Measurements from ENCODE around the gene HGFAC.

DNA sequence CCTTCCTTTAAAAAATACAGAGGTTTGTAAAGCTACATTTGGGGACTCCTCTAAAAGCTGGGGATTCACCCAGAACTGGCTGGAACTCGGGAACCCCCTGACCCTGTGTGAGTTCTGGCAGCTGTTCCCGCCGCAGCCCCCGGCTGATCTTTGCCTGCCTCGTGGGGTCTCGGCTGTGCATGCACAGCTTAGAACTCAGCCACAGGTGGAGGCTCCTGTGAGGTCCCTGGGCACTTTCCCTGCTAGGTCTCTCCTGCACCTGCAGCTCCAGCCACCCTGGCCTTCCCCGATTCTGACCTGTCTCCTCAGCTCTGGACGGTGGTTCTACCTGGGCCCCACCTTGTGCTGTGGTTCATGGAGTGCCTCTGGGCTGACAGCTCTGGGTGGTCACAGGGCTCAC, 48.6 kb upstream of the HGFAC start:
- TF ChIP-seq ZNF367 (CRISPR knock-in tag; IDR thresholded peaks at IDR 0.05; ENCODE audit: borderline replicate concordance) (no peak), CTCF (CRISPR knock-in tag; IDR thresholded peaks at IDR 0.05) (no peak), ZSCAN21 (CRISPR knock-in tag; IDR thresholded peaks at IDR 0.05; ENCODE audit: borderline replicate concordance) (no peak), ZNF282 (IDR thresholded peaks at IDR 0.05; ENCODE audit: partially characterized antibody) (no peak), ZNF326 (CRISPR knock-in tag; IDR thresholded peaks at IDR 0.05; ENCODE audit: borderline replicate concordance) (no peak), PCBP1 (IDR thresholded peaks at IDR 0.05; ENCODE audit: borderline replicate concordance, low read depth, low read length) (no peak), MYNN (CRISPR knock-in tag; IDR thresholded peaks at IDR 0.05; ENCODE audit: low read depth) (no peak), ESRRA (CRISPR knock-in tag; IDR thresholded peaks at IDR 0.05; ENCODE audit: low read depth) (no peak), ZNF616 (CRISPR knock-in tag; IDR thresholded peaks at IDR 0.05; ENCODE audit: low read depth) (no peak), POLR2A (IDR thresholded peaks at IDR 0.05; ENCODE audit: insufficient read depth in 1 of 2, low read depth in 2 of 2, low read length in 2 of 2) (no peak)
- TF ChIP-seq, protein P1, sequence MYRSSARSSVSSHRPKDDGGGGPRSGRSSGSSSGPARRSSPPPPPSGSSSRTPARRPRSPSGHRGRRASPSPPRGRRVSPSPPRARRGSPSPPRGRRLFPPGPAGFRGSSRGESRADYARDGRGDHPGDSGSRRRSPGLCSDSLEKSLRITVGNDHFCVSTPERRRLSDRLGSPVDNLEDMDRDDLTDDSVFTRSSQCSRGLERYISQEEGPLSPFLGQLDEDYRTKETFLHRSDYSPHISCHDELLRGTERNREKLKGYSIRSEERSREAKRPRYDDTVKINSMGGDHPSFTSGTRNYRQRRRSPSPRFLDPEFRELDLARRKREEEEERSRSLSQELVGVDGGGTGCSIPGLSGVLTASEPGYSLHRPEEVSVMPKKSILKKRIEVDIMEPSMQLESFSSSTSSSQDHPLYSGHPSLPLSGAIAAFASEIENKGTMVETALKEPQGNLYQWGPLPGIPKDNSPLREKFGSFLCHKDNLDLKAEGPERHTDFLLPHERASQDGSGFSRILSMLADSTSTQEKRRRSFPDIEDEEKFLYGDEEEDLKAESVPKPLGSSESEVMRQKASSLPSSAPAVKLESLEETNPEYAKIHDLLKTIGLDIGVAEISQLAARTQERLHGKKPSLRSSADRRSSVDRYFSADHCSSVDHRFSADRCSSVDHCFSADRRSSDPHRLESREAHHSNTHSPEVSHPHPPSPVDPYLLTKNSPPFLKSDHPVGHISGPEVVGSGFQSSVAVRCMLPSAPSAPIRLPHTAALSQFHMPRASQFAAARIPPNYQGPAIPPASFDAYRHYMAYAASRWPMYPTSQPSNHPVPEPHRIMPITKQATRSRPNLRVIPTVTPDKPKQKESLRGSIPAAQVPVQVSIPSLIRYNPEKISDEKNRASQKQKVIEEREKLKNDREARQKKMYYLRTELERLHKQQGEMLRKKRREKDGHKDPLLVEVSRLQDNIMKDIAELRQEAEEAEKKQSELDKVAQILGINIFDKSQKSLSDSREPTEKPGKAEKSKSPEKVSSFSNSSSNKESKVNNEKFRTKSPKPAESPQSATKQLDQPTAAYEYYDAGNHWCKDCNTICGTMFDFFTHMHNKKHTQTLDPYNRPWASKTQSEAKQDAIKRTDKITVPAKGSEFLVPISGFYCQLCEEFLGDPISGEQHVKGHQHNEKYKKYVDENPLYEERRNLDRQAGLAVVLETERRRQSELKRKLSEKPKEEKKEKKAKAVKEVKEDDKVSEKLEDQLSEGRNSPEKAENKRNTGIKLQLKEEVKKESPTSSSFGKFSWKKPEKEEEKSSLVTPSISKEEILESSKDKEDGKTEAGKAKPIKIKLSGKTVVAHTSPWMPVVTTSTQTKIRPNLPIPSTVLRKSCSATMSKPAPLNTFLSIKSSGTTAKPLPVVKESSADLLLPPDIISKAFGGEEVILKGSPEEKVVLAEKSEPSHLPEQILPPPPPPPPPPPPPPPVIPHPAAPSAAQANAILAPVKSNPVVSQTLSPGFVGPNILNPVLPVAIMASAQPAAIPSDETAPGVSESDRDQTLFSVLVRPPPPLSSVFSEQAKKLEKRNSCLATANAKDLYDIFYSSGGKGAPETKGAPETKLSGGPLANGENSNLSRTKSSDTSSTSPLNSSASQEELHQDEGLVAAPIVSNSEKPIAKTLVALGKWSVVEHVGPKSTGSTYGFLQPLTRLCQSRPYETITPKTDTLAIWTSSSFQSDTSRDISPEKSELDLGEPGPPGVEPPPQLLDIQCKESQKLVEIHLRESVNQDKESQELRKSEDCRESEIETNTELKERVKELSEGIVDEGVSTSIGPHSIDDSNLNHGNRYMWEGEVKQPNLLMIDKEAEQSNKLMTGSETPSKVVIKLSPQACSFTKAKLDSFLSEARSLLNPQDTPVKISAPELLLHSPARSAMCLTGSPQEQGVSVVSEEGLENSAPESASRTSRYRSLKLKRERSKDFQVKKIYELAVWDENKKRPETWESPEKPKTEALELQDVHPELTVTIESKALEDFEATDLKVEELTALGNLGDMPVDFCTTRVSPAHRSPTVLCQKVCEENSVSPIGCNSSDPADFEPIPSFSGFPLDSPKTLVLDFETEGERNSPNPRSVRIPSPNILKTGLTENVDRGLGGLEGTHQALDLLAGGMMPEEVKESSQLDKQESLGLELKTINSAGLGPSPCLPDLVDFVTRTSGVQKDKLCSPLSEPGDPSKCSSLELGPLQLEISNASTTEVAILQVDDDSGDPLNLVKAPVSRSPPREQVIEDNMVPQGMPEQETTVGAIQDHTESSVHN (CRISPR knock-in tag; IDR thresholded peaks at IDR 0.05), result no peak

Data from HepG2 (cell line).